ENCODE results near the gene PRLR. TPM values are rescaled to one million over a fixed set of nuclear protein-coding genes. Genes with fewer than 3 reads are reported as not detected.

PRLR gene
- polyA plus RNA-seq, 1 donor from 2014 or later = not detected

- Mint-ChIP-seq H3K27ac (no peak overlapping the region), H3K9me3 (no peaks in the 10 kb centered on the region), H3K4me3 (no peak overlapping the region), H3K27me3 (peaks cover 9% of the 10 kb centered on the region), H3K36me3 (no peaks in the 10 kb centered on the region), H3K4me1 (no peaks in the 10 kb centered on the region)
Measured at GRCh38 chr5:35092703-35093102, 137.6 kb downstream of the PRLR start.

- no peaks in the 10 kb centered on the region for H3K4me1 Mint-ChIP-seq
- H3K36me3 Mint-ChIP-seq = no peaks in the 10 kb centered on the region
- H3K4me3 Mint-ChIP-seq = no peak overlapping the region
- H3K27me3 Mint-ChIP-seq = peaks cover 11% of the 10 kb centered on the region
- H3K9me3 Mint-ChIP-seq = no peaks in the 10 kb centered on the region
- H3K27ac Mint-ChIP-seq = no peak overlapping the region
Measured at GRCh38 chr5:35091704-35092103, 138.6 kb downstream of the PRLR start.

GRCh38 chr5:35089334-35090314, 140.7 kb downstream of the PRLR start:
- no peaks in the 10 kb centered on the region for H3K36me3 Mint-ChIP-seq
- H3K27me3 Mint-ChIP-seq = peaks cover 9% of the 10 kb centered on the region
- H3K4me3 Mint-ChIP-seq = no peak overlapping the region
- no peaks in the 10 kb centered on the region for H3K9me3 Mint-ChIP-seq
- H3K4me1 Mint-ChIP-seq = no peaks in the 10 kb centered on the region
- no peak overlapping the region for H3K27ac Mint-ChIP-seq

GRCh38 chr5:35087991-35088390, 142.3 kb downstream of the PRLR start:
- H3K27me3 Mint-ChIP-seq = peaks cover 7% of the 10 kb centered on the region

GRCh38 chr5:35083150-35083549, 147.1 kb downstream of the PRLR start:
- Mint-ChIP-seq H3K9me3 (no peaks in the 10 kb centered on the region), H3K4me3 (peak overlapping the region in 1 of 4 donors; percentile 9), H3K27me3 (peaks cover 4% of the 10 kb centered on the region), H3K4me1 (no peaks in the 10 kb centered on the region), H3K27ac (no peak overlapping the region), H3K36me3 (no peaks in the 10 kb centered on the region)

More at GRCh38 chr5:35087991-35088390, 142.3 kb downstream of the PRLR start:
- no peaks in the 10 kb centered on the region for H3K4me1 Mint-ChIP-seq
- no peak overlapping the region for H3K27ac Mint-ChIP-seq
- no peak overlapping the region for H3K4me3 Mint-ChIP-seq
- no peaks in the 10 kb centered on the region for H3K36me3 Mint-ChIP-seq
- no peaks in the 10 kb centered on the region for H3K9me3 Mint-ChIP-seq

- H3K27me3 Mint-ChIP-seq = peaks cover 4% of the 10 kb centered on the region
- H3K36me3 Mint-ChIP-seq = no peaks in the 10 kb centered on the region
- no peaks in the 10 kb centered on the region for H3K4me1 Mint-ChIP-seq
- no peaks in the 10 kb centered on the region for H3K9me3 Mint-ChIP-seq
- no peak overlapping the region for H3K4me3 Mint-ChIP-seq
- no peak overlapping the region for H3K27ac Mint-ChIP-seq
Measured at GRCh38 chr5:35082530-35082929, 147.8 kb downstream of the PRLR start.

- Mint-ChIP-seq H3K36me3 (no peaks in the 10 kb centered on the region), H3K4me3 (no peak overlapping the region), H3K27me3 (no peaks in the 10 kb centered on the region), H3K4me1 (no peaks in the 10 kb centered on the region), H3K27ac (no peak overlapping the region), H3K9me3 (no peaks in the 10 kb centered on the region)
Measured at GRCh38 chr5:35081134-35081533, 149.2 kb downstream of the PRLR start.

- Mint-ChIP-seq H3K36me3 (no peaks in the 10 kb centered on the region), H3K4me1 (no peaks in the 10 kb centered on the region), H3K4me3 (no peak overlapping the region), H3K27me3 (peaks cover 2% of the 10 kb centered on the region), H3K27ac (no peak overlapping the region), H3K9me3 (peaks cover 0 to 4% (median 0%) of the 10 kb centered on the region in 3 donors)
Measured at GRCh38 chr5:35073160-35073559, 157.1 kb downstream of the PRLR start.

- Mint-ChIP-seq H3K4me1 (peaks cover 5 to 9% (median 7%) of the 10 kb centered on the region in 3 donors), H3K27ac (no peak overlapping the region), H3K36me3 (no peaks in the 10 kb centered on the region), H3K9me3 (peaks cover 0 to 4% (median 0%) of the 10 kb centered on the region in 3 donors), H3K4me3 (no peak overlapping the region), H3K27me3 (peaks cover 2% of the 10 kb centered on the region)
Measured at GRCh38 chr5:35069188-35069587, 161.1 kb downstream of the PRLR start.

GRCh38 chr5:35067985-35068384, 162.3 kb downstream of the PRLR start:
- Mint-ChIP-seq H3K4me3 (no peak overlapping the region), H3K27me3 (peaks cover 2% of the 10 kb centered on the region), H3K36me3 (no peaks in the 10 kb centered on the region), H3K4me1 (peaks cover 5 to 9% (median 7%) of the 10 kb centered on the region in 3 donors), H3K9me3 (peaks cover 0 to 1% (median 0%) of the 10 kb centered on the region in 3 donors), H3K27ac (no peak overlapping the region)

- Mint-ChIP-seq H3K27me3 (no peaks in the 10 kb centered on the region), H3K4me1 (peaks cover 5 to 9% (median 7%) of the 10 kb centered on the region in 3 donors), H3K4me3 (no peak overlapping the region), H3K9me3 (no peaks in the 10 kb centered on the region), H3K27ac (no peak overlapping the region), H3K36me3 (no peaks in the 10 kb centered on the region)
Measured at GRCh38 chr5:35066260-35066795, 164.0 kb downstream of the PRLR start.

- H3K27ac Mint-ChIP-seq = no peak overlapping the region
- H3K36me3 Mint-ChIP-seq = no peaks in the 10 kb centered on the region
- H3K4me1 Mint-ChIP-seq = peaks cover 5 to 9% (median 7%) of the 10 kb centered on the region in 3 donors
- H3K9me3 Mint-ChIP-seq = no peaks in the 10 kb centered on the region
- H3K27me3 Mint-ChIP-seq = no peaks in the 10 kb centered on the region
- no peak overlapping the region for H3K4me3 Mint-ChIP-seq
Measured at GRCh38 chr5:35063414-35063813, 166.9 kb downstream of the PRLR start.

- Mint-ChIP-seq H3K9me3 (no peaks in the 10 kb centered on the region), H3K27me3 (peaks cover 2% of the 10 kb centered on the region), H3K4me1 (peaks cover 5 to 7% (median 5%) of the 10 kb centered on the region in 3 donors), H3K27ac (no peak overlapping the region), H3K4me3 (no peak overlapping the region), H3K36me3 (no peaks in the 10 kb centered on the region)
Measured at GRCh38 chr5:35061211-35061770, 169.0 kb downstream of the PRLR start.

- no peaks in the 10 kb centered on the region for H3K4me1 Mint-ChIP-seq
- no peak overlapping the region for H3K4me3 Mint-ChIP-seq
- H3K9me3 Mint-ChIP-seq = no peaks in the 10 kb centered on the region
- peaks cover 2% of the 10 kb centered on the region for H3K27me3 Mint-ChIP-seq
- H3K27ac Mint-ChIP-seq = no peak overlapping the region
- no peaks in the 10 kb centered on the region for H3K36me3 Mint-ChIP-seq
Measured at GRCh38 chr5:35060236-35060635, 170.1 kb downstream of the PRLR start.

GRCh38 chr5:35059251-35059650, 171.0 kb downstream of the PRLR start:
- Mint-ChIP-seq H3K27me3 (peaks cover 6% of the 10 kb centered on the region), H3K4me1 (no peaks in the 10 kb centered on the region), H3K4me3 (no peak overlapping the region), H3K36me3 (no peaks in the 10 kb centered on the region), H3K9me3 (no peaks in the 10 kb centered on the region), H3K27ac (no peak overlapping the region)

Data from IgD-negative memory B cell (primary cell).